HG03280 (cell line): ENCODE data around the gene TPSB2.

Experiments used
- ATAC-seq: cut with Tn5 transposase; IDR thresholded peaks from one replicate; pipeline ENCODE4 v1.9.1; 2021; ENCODE audit warnings: mild to moderate bottlenecking, moderate library complexity; ENCODE audit not compliant: unreplicated experiment

Gene TPSB2

GRCh38 chr16:1221628-1222552 lies 8.1 kb downstream of the TPSB2 start:
- ATAC-seq = no peak

- no peak for ATAC-seq
These were observed 8.9 kb downstream of the TPSB2 start for GRCh38 chr16:1220841-1221627.

- no peak for ATAC-seq
These were observed 9.8 kb downstream of the TPSB2 start for GRCh38 chr16:1220098-1220728.

- no peak for ATAC-seq
These were observed 10.9 kb downstream of the TPSB2 start for GRCh38 chr16:1218930-1219611.

GRCh38 chr16:1218061-1218929 lies 11.7 kb downstream of the TPSB2 start:
- no peak for ATAC-seq

GRCh38 chr16:1217526-1217925 lies 12.5 kb downstream of the TPSB2 start:
- ATAC-seq = no peak

GRCh38 chr16:1216681-1217400 lies 13.1 kb downstream of the TPSB2 start:
- no peak for ATAC-seq

GRCh38 chr16:1216296-1216619 lies 13.7 kb downstream of the TPSB2 start:
- no peak for ATAC-seq

- ATAC-seq = no peak
These were observed 14.2 kb downstream of the TPSB2 start for GRCh38 chr16:1215574-1216295.

- ATAC-seq = no peak
These were observed 15.3 kb downstream of the TPSB2 start for GRCh38 chr16:1214719-1215118.

- ATAC-seq = no peak
These were observed 16.1 kb downstream of the TPSB2 start for GRCh38 chr16:1213796-1214372.

GRCh38 chr16:1213231-1213630 lies 16.8 kb downstream of the TPSB2 start:
- ATAC-seq = no peak

- ATAC-seq = no peak
These were observed 17.3 kb downstream of the TPSB2 start for GRCh38 chr16:1212616-1213194.

- no peak for ATAC-seq
These were observed 18.3 kb downstream of the TPSB2 start for GRCh38 chr16:1211451-1212268.

- no peak for ATAC-seq
These were observed 19.5 kb downstream of the TPSB2 start for GRCh38 chr16:1210461-1210860.

- ATAC-seq = no peak
These were observed 20.9 kb downstream of the TPSB2 start for GRCh38 chr16:1209081-1209480.

GRCh38 chr16:1208239-1208830 lies 21.6 kb downstream of the TPSB2 start:
- no peak for ATAC-seq
